Stimulated activated effector memory CD8-positive, alpha-beta T cell treated with anti-CD3 and anti-CD28 coated beads, Interleukin-12 subunit alpha, Interleukin-12 subunit beta, amount 100 ng/mL, for 72 hours (primary cell): ENCODE measurements around the gene ESYT2.

Experiments used
- ATAC-seq: fragments of 150-1000 bp; cut with Tn5 transposase; 2 replicates; pipeline ENCODE4 v1.10.0; 2021
- DNase-seq, 2 donors: peaks; one replicate each; pipeline ENCODE4 v3.0.0; 2021 to 2022; ENCODE audit warnings: low spot score in 2 of 2
- H3K27ac Mint-ChIP-seq: one replicate; pipeline ENCODE4 v1.8.0; 2022; ENCODE audit warnings: mild to moderate bottlenecking, mixed read lengths
- H3K36me3 Mint-ChIP-seq: one replicate; pipeline ENCODE4 v1.8.0; 2022; ENCODE audit warnings: mild to moderate bottlenecking, mixed read lengths
- H3K4me1 Mint-ChIP-seq: one replicate; pipeline ENCODE4 v1.8.0; 2022; ENCODE audit warnings: mixed read lengths
- H3K4me3 Mint-ChIP-seq: one replicate; pipeline ENCODE4 v1.8.0; 2022; ENCODE audit warnings: mild to moderate bottlenecking, mixed read lengths
- H3K9me3 Mint-ChIP-seq: one replicate; pipeline ENCODE4 v1.8.0; 2022; ENCODE audit warnings: mixed read lengths

The ESYT2 gene

GRCh38 chr7:158730383-158731346, 98.6 kb downstream of the ESYT2 start:
- H3K9me3 Mint-ChIP-seq = no peaks in the 10 kb centered on the region
- ATAC-seq (no peak), DNase-seq (peak in 1 of 2 donors; percentile 26)
- H3K4me3 Mint-ChIP-seq = no peak overlapping the region
- peak overlapping the region; percentile 17 for H3K27ac Mint-ChIP-seq
- H3K4me1 Mint-ChIP-seq = peaks cover 10% of the 10 kb centered on the region
- H3K36me3 Mint-ChIP-seq = peaks cover 64% of the 10 kb centered on the region

GRCh38 chr7:158729646-158730382, 99.5 kb downstream of the ESYT2 start:
- ATAC-seq (no peak), DNase-seq (peak in 1 of 2 donors; percentile 29)
- no peaks in the 10 kb centered on the region for H3K9me3 Mint-ChIP-seq
- H3K4me3 Mint-ChIP-seq = no peak overlapping the region
- peak overlapping the region; percentile 17 for H3K27ac Mint-ChIP-seq
- peaks cover 55% of the 10 kb centered on the region for H3K36me3 Mint-ChIP-seq
- H3K4me1 Mint-ChIP-seq = peaks cover 10% of the 10 kb centered on the region

GRCh38 chr7:158728911-158729645, 100.2 kb downstream of the ESYT2 start:
- Mint-ChIP-seq H3K4me1 (peaks cover 10% of the 10 kb centered on the region), H3K27ac (no peak overlapping the region)
- ATAC-seq = no peak

GRCh38 chr7:158727690-158728089, 101.6 kb downstream of the ESYT2 start:
- Mint-ChIP-seq H3K4me1 (peaks cover 10% of the 10 kb centered on the region), H3K36me3 (peaks cover 36% of the 10 kb centered on the region), H3K9me3 (no peaks in the 10 kb centered on the region), H3K4me3 (no peak overlapping the region), H3K27ac (no peak overlapping the region)
- ATAC-seq (no peak), DNase-seq (no peak)

More at GRCh38 chr7:158728911-158729645, 100.2 kb downstream of the ESYT2 start:
- H3K36me3 Mint-ChIP-seq = peaks cover 50% of the 10 kb centered on the region
- no peak overlapping the region for H3K4me3 Mint-ChIP-seq
- no peaks in the 10 kb centered on the region for H3K9me3 Mint-ChIP-seq
- DNase-seq = no peak

- Mint-ChIP-seq H3K27ac (no peak overlapping the region), H3K9me3 (no peaks in the 10 kb centered on the region), H3K36me3 (peaks cover 26% of the 10 kb centered on the region), H3K4me1 (peaks cover 10% of the 10 kb centered on the region), H3K4me3 (no peak overlapping the region)
- ATAC-seq (no peak), DNase-seq (peak in 1 of 2 donors; percentile 39)
These were observed 103.0 kb downstream of the ESYT2 start for GRCh38 chr7:158726277-158726807.

- Mint-ChIP-seq H3K4me1 (peaks cover 9% of the 10 kb centered on the region), H3K36me3 (peaks cover 18% of the 10 kb centered on the region), H3K9me3 (no peaks in the 10 kb centered on the region), H3K27ac (no peak overlapping the region), H3K4me3 (no peak overlapping the region)
- no peak for ATAC-seq
- no peak for DNase-seq
These were observed 103.9 kb downstream of the ESYT2 start for GRCh38 chr7:158725506-158725800.

- no peak for DNase-seq
- Mint-ChIP-seq H3K27ac (no peak overlapping the region), H3K36me3 (peaks cover 12% of the 10 kb centered on the region), H3K4me3 (no peak overlapping the region), H3K4me1 (peaks cover 3% of the 10 kb centered on the region), H3K9me3 (no peaks in the 10 kb centered on the region)
- ATAC-seq = no peak
These were observed 104.4 kb downstream of the ESYT2 start for GRCh38 chr7:158724658-158725505.

- no peaks in the 10 kb centered on the region for H3K4me1 Mint-ChIP-seq
- H3K27ac Mint-ChIP-seq = no peak overlapping the region
- H3K36me3 Mint-ChIP-seq = peaks cover 2% of the 10 kb centered on the region
- no peak overlapping the region for H3K4me3 Mint-ChIP-seq
- no peak for DNase-seq
- peak; percentile 8 for ATAC-seq
- no peaks in the 10 kb centered on the region for H3K9me3 Mint-ChIP-seq
These were observed 105.5 kb downstream of the ESYT2 start for GRCh38 chr7:158723714-158724385.

GRCh38 chr7:158723266-158723665, 106.0 kb downstream of the ESYT2 start:
- H3K9me3 Mint-ChIP-seq = no peaks in the 10 kb centered on the region
- no peak for ATAC-seq

GRCh38 chr7:158722574-158723237, 106.6 kb downstream of the ESYT2 start:
- no peaks in the 10 kb centered on the region for H3K4me1 Mint-ChIP-seq
- DNase-seq (no peak), ATAC-seq (no peak)
- H3K36me3 Mint-ChIP-seq = no peaks in the 10 kb centered on the region
- H3K9me3 Mint-ChIP-seq = no peaks in the 10 kb centered on the region
- no peak overlapping the region for H3K4me3 Mint-ChIP-seq
- no peak overlapping the region for H3K27ac Mint-ChIP-seq

More at GRCh38 chr7:158723266-158723665, 106.0 kb downstream of the ESYT2 start:
- DNase-seq = no peak
- no peak overlapping the region for H3K4me3 Mint-ChIP-seq
- no peaks in the 10 kb centered on the region for H3K4me1 Mint-ChIP-seq
- no peak overlapping the region for H3K27ac Mint-ChIP-seq
- no peaks in the 10 kb centered on the region for H3K36me3 Mint-ChIP-seq

- H3K4me3 Mint-ChIP-seq = no peak overlapping the region
- H3K27ac Mint-ChIP-seq = no peak overlapping the region
- H3K9me3 Mint-ChIP-seq = no peaks in the 10 kb centered on the region
These were observed 109.2 kb downstream of the ESYT2 start for GRCh38 chr7:158720112-158720511.

GRCh38 chr7:158716802-158717201, 112.5 kb downstream of the ESYT2 start:
- no peaks in the 10 kb centered on the region for H3K36me3 Mint-ChIP-seq

More at GRCh38 chr7:158720112-158720511, 109.2 kb downstream of the ESYT2 start:
- DNase-seq (no peak), ATAC-seq (no peak)
- H3K4me1 Mint-ChIP-seq = no peaks in the 10 kb centered on the region
- no peaks in the 10 kb centered on the region for H3K36me3 Mint-ChIP-seq

GRCh38 chr7:158710651-158711102, 118.6 kb downstream of the ESYT2 start:
- peak overlapping the region; percentile 1 for H3K4me3 Mint-ChIP-seq
- peaks cover 5% of the 10 kb centered on the region for H3K9me3 Mint-ChIP-seq
- peak overlapping the region; percentile 68 for H3K27ac Mint-ChIP-seq
- no peak for DNase-seq
- H3K36me3 Mint-ChIP-seq = no peaks in the 10 kb centered on the region
- ATAC-seq = peak; percentile 80
- peaks cover 25% of the 10 kb centered on the region for H3K4me1 Mint-ChIP-seq

More at GRCh38 chr7:158716802-158717201, 112.5 kb downstream of the ESYT2 start:
- no peak for ATAC-seq
- no peak overlapping the region for H3K4me3 Mint-ChIP-seq
- no peak overlapping the region for H3K27ac Mint-ChIP-seq
- DNase-seq = no peak
- peaks cover 7% of the 10 kb centered on the region for H3K4me1 Mint-ChIP-seq
- no peaks in the 10 kb centered on the region for H3K9me3 Mint-ChIP-seq
